WTC11 (cell line): Measurements from ENCODE around the gene RNF148. TPM values are rescaled to one million over a fixed set of nuclear protein-coding genes. Genes with fewer than 3 reads are reported as not detected.
"Not testable (repeated sequence)": the region's sequence is repeated elsewhere in the genome, so short reads cannot be mapped to it uniquely, and the experiment has no call there.

Experiments used
- ATAC-seq: fragments of 200-7000 bp; cut with Tn5 transposase; 2 replicates; pipeline ENCODE4 v1.10.0; 2021; ENCODE audit warnings: mild to moderate bottlenecking, moderate library complexity
- CTCF ChIA-PET: fragments of 300-600 bp; sonication (Branson Sonifier 250); formaldehyde crosslinking; loops from one replicate; lab custom pipeline; 2021; ENCODE audit warnings: antibody characterized with exemption; lab: Charles Lee
- POLR2A ChIA-PET: fragments of 350-600 bp; sonication (Branson Sonifier 250); formaldehyde crosslinking; loops from one replicate; lab custom pipeline; 2021; ENCODE audit warnings: antibody characterized with exemption; lab: Charles Lee
- DNase-seq: peaks from one replicate; pipeline ENCODE4 v3.0.0; 2021; ENCODE audit warnings: low spot score
- H3K27ac Mint-ChIP-seq: 2 replicates; pipeline ENCODE4 v1.8.0; 2021; ENCODE audit warnings: mixed read lengths
- H3K27me3 Mint-ChIP-seq: 2 replicates; pipeline ENCODE4 v1.8.0; 2021; ENCODE audit warnings: low read depth, mild to moderate bottlenecking, moderate library complexity, mixed read lengths
- H3K36me3 Mint-ChIP-seq: 2 replicates; pipeline ENCODE4 v1.8.0; 2021; ENCODE audit warnings: mixed read lengths
- H3K4me1 Mint-ChIP-seq: 2 replicates; pipeline ENCODE4 v1.8.0; 2022; ENCODE audit warnings: mixed read lengths
- H3K4me3 Mint-ChIP-seq: 2 replicates; pipeline ENCODE4 v1.8.0; 2021; ENCODE audit warnings: mild to moderate bottlenecking, moderate library complexity, mixed read lengths
- H3K9me3 Mint-ChIP-seq: 2 replicates; pipeline ENCODE4 v1.8.0; 2021; ENCODE audit warnings: mixed read lengths
- ARID4B ChIP-seq: sonication (generic); formaldehyde crosslinking; IDR thresholded peaks from 2 replicates; pipeline ENCODE4 v1.8.0; 2023; ENCODE audit warnings: missing genetic modification reagents, mild to moderate bottlenecking, borderline replicate concordance
- CDX4 ChIP-seq: fragments of 250-450 bp; sonication (Bioruptor Pico); IDR thresholded peaks from 2 replicates; pipeline ENCODE4 v1.9.0; 2021; ENCODE audit warnings: moderate library complexity, mild to moderate bottlenecking, inconsistent platforms, borderline replicate concordance
- CREM ChIP-seq: sonication (generic); formaldehyde crosslinking; IDR thresholded peaks from 2 replicates; pipeline ENCODE4 v1.8.1; 2022; ENCODE audit warnings: mild to moderate bottlenecking, missing genetic modification reagents, moderate library complexity
- ESRRA ChIP-seq: sonication (generic); formaldehyde crosslinking; IDR thresholded peaks from 2 replicates; pipeline ENCODE4 v1.8.1; 2022; ENCODE audit warnings: mild to moderate bottlenecking, missing genetic modification reagents, borderline replicate concordance
- ETV6 ChIP-seq: sonication (generic); formaldehyde crosslinking; IDR thresholded peaks from 2 replicates; pipeline ENCODE4 v1.8.1; 2022; ENCODE audit warnings: mild to moderate bottlenecking, missing genetic modification reagents
- GABPB1 ChIP-seq: sonication (generic); formaldehyde crosslinking; IDR thresholded peaks from 2 replicates; pipeline ENCODE4 v1.8.1; 2023; ENCODE audit warnings: mild to moderate bottlenecking, missing genetic modification reagents
- MLX ChIP-seq: sonication (generic); formaldehyde crosslinking; IDR thresholded peaks from 2 replicates; pipeline ENCODE4 v1.8.1; 2023; ENCODE audit warnings: mild to moderate bottlenecking, missing genetic modification reagents, moderate library complexity
- MYBL2 ChIP-seq: sonication (generic); formaldehyde crosslinking; IDR thresholded peaks from 2 replicates; pipeline ENCODE4 v1.8.1; 2023; ENCODE audit warnings: mild to moderate bottlenecking, moderate library complexity, missing genetic modification reagents
- NFYB ChIP-seq: sonication (generic); formaldehyde crosslinking; conservative IDR thresholded peaks from 2 replicates; pipeline ENCODE4 v1.8.0; 2022; ENCODE audit warnings: low read depth, missing genetic modification reagents
- NR1H2 ChIP-seq: sonication (generic); formaldehyde crosslinking; IDR thresholded peaks from 2 replicates; pipeline ENCODE4 v1.9.0; 2021; ENCODE audit warnings: mild to moderate bottlenecking, moderate library complexity, missing genetic modification reagents
- OVOL2 ChIP-seq: fragments of 250-450 bp; sonication (Bioruptor Pico); IDR thresholded peaks from 2 replicates; pipeline ENCODE4 v1.9.0; 2021; ENCODE audit warnings: mild to moderate bottlenecking, borderline replicate concordance
- SMAD3 ChIP-seq: sonication (generic); formaldehyde crosslinking; IDR thresholded peaks from 2 replicates; pipeline ENCODE4 v1.8.0; 2022; ENCODE audit warnings: missing genetic modification reagents, mild to moderate bottlenecking, borderline replicate concordance
- STAT6 ChIP-seq: sonication (generic); formaldehyde crosslinking; conservative IDR thresholded peaks from 2 replicates; pipeline ENCODE4 v1.8.1; 2023; ENCODE audit warnings: mild to moderate bottlenecking, low read depth, missing genetic modification reagents, moderate library complexity
- ZNF396 ChIP-seq: fragments of 250-450 bp; sonication (Bioruptor Pico); IDR thresholded peaks from 2 replicates; pipeline ENCODE4 v1.8.0; 2021; ENCODE audit warnings: mild to moderate bottlenecking, moderate library complexity, borderline replicate concordance
- ZNF423 ChIP-seq: fragments of 250-450 bp; sonication (Bioruptor Pico); IDR thresholded peaks from 2 replicates; pipeline ENCODE4 v2.1.2; 2022; ENCODE audit warnings: mild to moderate bottlenecking, moderate library complexity
- ZNF512 ChIP-seq: sonication (generic); formaldehyde crosslinking; IDR thresholded peaks from 2 replicates; pipeline ENCODE4 v1.8.1; 2022; ENCODE audit warnings: missing genetic modification reagents, borderline replicate concordance
- ZNF671 ChIP-seq: fragments of 250-450 bp; sonication (Bioruptor Pico); IDR thresholded peaks from 2 replicates; pipeline ENCODE4 v1.8.0; 2021; ENCODE audit warnings: mild to moderate bottlenecking
- total RNA-seq: library from RNA; stranded (reverse); gene quantifications from 3 replicates; pipeline ENCODE4 v1.2.3, GENCODE V29; 2021

RNF148 gene
- total RNA-seq, 1 experiment from 2014 or later: 0.17 TPM

- TF ChIP-seq STAT6 (no peak), MYBL2 (no peak), SMAD3 (CRISPR knock-in tag) (no peak)
- TF ChIP-seq, all 79 proteins: peak for 0
These were observed 18.2 kb downstream of the RNF148 start (continued) for GRCh38 chr7:122684504-122684903.

- no peak for TF ChIP-seq ZNF423 (CRISPR knock-in tag)
- TF ChIP-seq CREM (CRISPR knock-in tag): no peak
- no peak for TF ChIP-seq ZNF396 (CRISPR knock-in tag)
- no peak for TF ChIP-seq ZNF671
- TF ChIP-seq GABPB1 (CRISPR knock-in tag): no peak
- no peak for TF ChIP-seq ESRRA (CRISPR knock-in tag)
- TF ChIP-seq ETV6 (CRISPR knock-in tag): no peak
- no peak for TF ChIP-seq NFYB (CRISPR knock-in tag)
- no peak for TF ChIP-seq ARID4B (CRISPR knock-in tag)
- no peak for TF ChIP-seq MLX (CRISPR knock-in tag)
- TF ChIP-seq NR1H2 (CRISPR knock-in tag): no peak
- TF ChIP-seq ZNF512 (CRISPR knock-in tag): no peak
- TF ChIP-seq OVOL2: no peak
- no peak for TF ChIP-seq CDX4 (CRISPR knock-in tag)
These were observed 19.7 kb downstream of the RNF148 start for GRCh38 chr7:122682815-122683550.

GRCh38 chr7:122681186-122681585 lies 21.5 kb downstream of the RNF148 start:
- H3K9me3 Mint-ChIP-seq, ATAC-seq, H3K4me3 Mint-ChIP-seq, H3K27ac Mint-ChIP-seq, H3K27me3 Mint-ChIP-seq, H3K36me3 Mint-ChIP-seq, POLR2A ChIA-PET, DNase-seq, CTCF ChIA-PET: not testable (repeated sequence)
- H3K4me1 Mint-ChIP-seq: peaks cover 65% of the 10 kb centered on the region

More at GRCh38 chr7:122682815-122683550, 19.7 kb downstream of the RNF148 start:
- Mint-ChIP-seq H3K27me3 (no peaks in the 10 kb centered on the region), H3K36me3 (peaks cover 6% of the 10 kb centered on the region; the same call in 1 of the 2 replicates), H3K27ac (peak overlapping the region; percentile 75), H3K9me3 (peaks cover 8% of the 10 kb centered on the region; the same call in 1 of the 2 replicates), H3K4me3 (no peak overlapping the region), H3K4me1 (peaks cover 61% of the 10 kb centered on the region)
- DNase-seq (no peak), ATAC-seq (no peak)
- POLR2A ChIA-PET: no interaction called here
- CTCF ChIA-PET: interaction anchor here (1.5 kb wide), 1 partner anchor 120 kb away, joined by 4 read pairs; no protein-coding TSS in a partner anchor
